K562 (cell line): Measurements from ENCODE around the gene MLYCD. TPM values are rescaled to one million over a fixed set of nuclear protein-coding genes. Genes with fewer than 3 reads are reported as not detected.

ENCODE experiments used
- ATAC-seq: fragments of 200-7000 bp; cut with Tn5 transposase; 3 replicates; pipeline ENCODE4 v1.9.1; 2020; ENCODE audit warnings: moderate library complexity
- BruUV-seq: library from RNA; stranded (reverse); fragments of 400-500 nt; replicated peaks from 2 replicates; lab custom pipeline; 2021; lab: Mats Ljungman, UMichigan
- CTCF ChIA-PET: fragments of 300-600 bp; formaldehyde crosslinking; extraction: SDS; loops from one replicate; lab custom pipeline; 2021; ENCODE audit warnings: low intra/inter-chr PET ratio; lab: Yijun Ruan, JAX
- POLR2A ChIA-PET: fragments of 300-600, 350-650 bp; sonication (Branson Sonifier 250); formaldehyde crosslinking; extraction: SDS; loops from one replicate; lab custom pipeline; 2021; ENCODE audit warnings: antibody characterized with exemption, inconsistent platforms; lab: Yijun Ruan, JAX
- DNase-seq, 4 experiments: peaks; one replicate each; pipeline versions ENCODE4 v3.0.0 to v3.0.0-alpha.2; 2011 to 2018; ENCODE audit warnings: low spot score in 3 of 4, mixed read lengths in 3 of 4; ENCODE audit errors: extremely low read depth in 1 of 4
- FAIRE-seq: peaks from 2 replicates; lab custom pipeline; 2011; peaks lifted over from hg19 to GRCh38; lab: Jason Lieb, UNC
- H2AFZ ChIP-seq: 2 replicates; pipeline ENCODE4 v1.6.0; 2011; ENCODE audit warnings: low read depth, low read length, control low read depth, inconsistent platforms
- H3K27ac ChIP-seq: fragments of 200-600 bp; 3 replicates; pipeline ENCODE4 v1.8.0; 2011; ENCODE audit warnings: low read depth, mild to moderate bottlenecking, control low read depth, inconsistent platforms, low read length, moderate library complexity, mixed read lengths; ENCODE audit errors: extremely low read depth
- H3K27me3 ChIP-seq, 2 experiments: fragments of 300-600 bp in 1 of 2; 2 replicates in 1 of 2; 3 replicates in 1 of 2; pipeline versions ENCODE4 v1.6.0 to v1.8.0; 2011; ENCODE audit warnings: inconsistent platforms in 2 of 2, low read length in 2 of 2, mild to moderate bottlenecking in 1 of 2, mixed read lengths in 1 of 2, moderate library complexity in 1 of 2; ENCODE audit not compliant: control insufficient read depth in 2 of 2, insufficient read depth in 2 of 2
- H3K36me3 ChIP-seq: fragments of 300-600 bp; 3 replicates; pipeline ENCODE4 v1.8.0; 2011; ENCODE audit warnings: mild to moderate bottlenecking, low read length, inconsistent platforms; ENCODE audit not compliant: control insufficient read depth, insufficient read depth
- H3K4me1 ChIP-seq, 2 experiments: fragments of 200-600 bp in 1 of 2; replicated peaks in 1 of 2; 2 replicates in 1 of 2; 3 replicates in 1 of 2; pipeline versions ENCODE4 v1.5.1 to v1.8.0; 2011; ENCODE audit warnings: inconsistent platforms in 2 of 2, low read length in 2 of 2, mild to moderate bottlenecking in 1 of 2, mixed read lengths in 1 of 2, moderate library complexity in 1 of 2; ENCODE audit not compliant: control insufficient read depth in 2 of 2, insufficient read depth in 2 of 2
- H3K4me2 ChIP-seq: 2 replicates; pipeline ENCODE4 v1.6.1; 2011; ENCODE audit warnings: low read length, control low read depth, inconsistent platforms, mixed read lengths; ENCODE audit not compliant: insufficient read depth
- H3K4me3 ChIP-seq: fragments of 200-600 bp; sonication (generic), shearing (Covaris generic); 2 replicates; pipeline ENCODE4 v1.5.1; 2016; ENCODE audit warnings: control low read depth, inconsistent platforms
- H3K79me2 ChIP-seq: fragments of 200-600 bp; 3 replicates; pipeline ENCODE4 v1.8.0; 2011; ENCODE audit warnings: low read length, inconsistent platforms; ENCODE audit not compliant: control insufficient read depth, insufficient read depth
- H3K9ac ChIP-seq, 2 experiments: 2 replicates each; pipeline versions ENCODE4 v1.6.0 to v1.6.1; 2011; ENCODE audit warnings: low read depth in 2 of 2, low read length in 2 of 2, control low read depth in 1 of 2, inconsistent platforms in 1 of 2, mild to moderate bottlenecking in 1 of 2, mixed read lengths in 1 of 2; ENCODE audit not compliant: insufficient read depth in 1 of 2
- H3K9me1 ChIP-seq: one replicate; pipeline ENCODE4 v1.6.0; 2011; ENCODE audit warnings: inconsistent platforms, mild to moderate bottlenecking, low read length, moderate library complexity; ENCODE audit not compliant: control insufficient read depth, insufficient read depth
- H3K9me3 ChIP-seq: replicated peaks from 2 replicates; pipeline ENCODE4 v1.5.1; 2011; ENCODE audit warnings: low read depth, low read length, inconsistent platforms; ENCODE audit not compliant: control insufficient read depth, insufficient read depth
- H4K20me1 ChIP-seq: replicated peaks from 2 replicates; pipeline ENCODE4 v1.6.1; 2011; ENCODE audit warnings: low read length, inconsistent platforms, mixed read lengths; ENCODE audit not compliant: control insufficient read depth, insufficient read depth
- CCNT2 ChIP-seq: IDR thresholded peaks from 2 replicates; pipeline ENCODE4 v1.6.1; 2011; ENCODE audit warnings: borderline replicate concordance, low read depth, mild to moderate bottlenecking, moderate library complexity, mixed read lengths, low read length; ENCODE audit not compliant: insufficient read length; ENCODE audit errors: extremely low read depth
- CHAMP1 ChIP-seq: fragments of 450-650 bp; IDR thresholded peaks from 2 replicates; pipeline ENCODE4 v1.6.1; 2016; ENCODE audit warnings: mild to moderate bottlenecking
- DDX20 ChIP-seq: fragments of 450-650 bp; IDR thresholded peaks from 2 replicates; pipeline ENCODE4 v1.6.1; 2016; ENCODE audit warnings: missing genetic modification characterization, low read depth, mild to moderate bottlenecking, missing compliant biosample characterization, moderate library complexity
- HMG20A ChIP-seq: fragments of 450-650 bp; formaldehyde crosslinking; conservative IDR thresholded peaks from 2 replicates; pipeline ENCODE4 v1.4.0; 2020; ENCODE audit warnings: mild to moderate bottlenecking, mixed read lengths
- NFIC ChIP-seq: fragments of 450-650 bp; IDR thresholded peaks from 2 replicates; pipeline ENCODE4 v1.6.1; 2017; ENCODE audit warnings: mild to moderate bottlenecking, inconsistent platforms
- PRDM10 ChIP-seq: fragments of 450-650 bp; IDR thresholded peaks from 2 replicates; pipeline ENCODE4 v1.6.1; 2018; ENCODE audit not compliant: partially characterized antibody
- RBM25 ChIP-seq: fragments of 200-400 bp; formaldehyde crosslinking; IDR thresholded peaks from 2 replicates; pipeline ENCODE4 v1.6.1; 2018; ENCODE audit warnings: low read length, low read depth, moderate library complexity; ENCODE audit not compliant: severe bottlenecking
- SRSF1 ChIP-seq: fragments of 200-400 bp; formaldehyde crosslinking; IDR thresholded peaks from 2 replicates; pipeline ENCODE4 v1.6.1; 2017; ENCODE audit warnings: mild to moderate bottlenecking, low read depth, low read length, moderate library complexity
- ZBTB33 ChIP-seq: sonication (generic); formaldehyde crosslinking; IDR thresholded peaks from 2 replicates; pipeline ENCODE4 v1.8.1; 2023; ENCODE audit warnings: mild to moderate bottlenecking, missing genetic modification reagents
- ZKSCAN1 ChIP-seq: fragments of 150-350 bp; IDR thresholded peaks from 2 replicates; pipeline ENCODE4 v1.6.1; 2016; ENCODE audit warnings: low read depth, low read length
- ZNF239 ChIP-seq: fragments of 250-450 bp; sonication (Bioruptor Pico); IDR thresholded peaks from 2 replicates; pipeline ENCODE4 v1.4.0; 2020; ENCODE audit warnings: mild to moderate bottlenecking
- ZNF41 ChIP-seq: fragments of 250-450 bp; sonication (Bioruptor Pico); conservative IDR thresholded peaks from 2 replicates; pipeline ENCODE4 v1.4.0; 2020; ENCODE audit warnings: mild to moderate bottlenecking
- WGBS: fragments of 100-300 bp; shearing (Covaris generic); methylation state at CpG from one replicate; pipeline ENCODE4 v1.1.6; 2016; ENCODE audit warnings: low coverage, mixed read lengths; ENCODE audit not compliant: insufficient coverage; ENCODE audit errors: missing lambda C conversion rate; 5-methylcytosine and 5-hydroxymethylcytosine counted together
- in situ Hi-C: fragments of 300-500 bp; cut with MboI; formaldehyde crosslinking; loops from 4 replicates; pipeline ENCODE4 v1.15.0; 2018; ENCODE audit warnings: inconsistent platforms, mixed read lengths
- intact Hi-C: fragments of 100-400 bp; cut with micrococcal nuclease; formaldehyde crosslinking; loops from 2 replicates; pipeline ENCODE4 v1.14.2; 2022
- polyA plus RNA-seq, 8 experiments: library from polyadenylated mRNA; depleted of rRNA in 4 of 8; stranded (reverse) in 5 of 8; unstranded in 3 of 8; fragments of >200 nt; fragmentation: Nextera tagmentation in 2 of 8; fragmentation: Illumina TruSeq in 1 of 8; extraction: Ambion mirVana in 2 of 8; extraction: Trizol in 1 of 8; gene quantifications; 2 replicates each; pipeline versions ENCODE4 v1.2.1 to v1.2.3, GENCODE V29; 2011 to 2014; ENCODE audit warnings: inconsistent platforms in 1 of 8, missing spikeins in 1 of 8
- total RNA-seq, 7 experiments: library from RNA; depleted of rRNA in 6 of 7; stranded (reverse); fragments of >200 nt in 6 of 7; fragmentation: Illumina TruSeq in 2 of 7; extraction: Trizol in 2 of 7; gene quantifications; 2 replicates each; pipeline versions ENCODE4 v1.2.1 to v1.2.3, GENCODE V29; 2011 to 2021; ENCODE audit warnings: low replicate concordance in 1 of 7

MLYCD gene
- total and polyA plus RNA-seq, 9 of the 15 experiments (the other 6 are each of a cell fraction or from before 2014, with no cell fraction given), result 0.15 to 2.0 (median 1.0) TPM

- Histone ChIP-seq H3K4me2 (no peak overlapping the region), H2AFZ (no peak overlapping the region), H3K27ac (no peak overlapping the region), H4K20me1 (peaks cover 11% of the 10 kb centered on the region), H3K4me3 (no peak overlapping the region), H3K9ac (no peak overlapping the region), H3K9me3 (no peaks in the 10 kb centered on the region), H3K79me2 (no peaks in the 10 kb centered on the region), H3K4me1 (peaks cover 0 to 31% of the 10 kb centered on the region in 2 experiments; a peak in 2 of 5 replicates), H3K9me1 (no peaks in the 10 kb centered on the region), H3K27me3 (no peaks in the 10 kb centered on the region), H3K36me3 (peaks cover 5% of the 10 kb centered on the region; the same call in 1 of the 3 replicates)
- WGBS, result 59% methylated on average over 11 of the region's 12 CpGs
- no peak for ATAC-seq
- intact Hi-C loops, result loop anchor here (5.0 kb wide), 1 partner anchor 217 kb away; no protein-coding TSS in a partner anchor
- in situ Hi-C loops, result loop anchor here (5.0 to 10.0 kb wide), 3 partner anchors 102 to 527 kb away; partner anchors contain the start of gene TAF1C
- no peak for DNase-seq
- BruUV-seq, result no TSS peak
- ChIA-PET CTCF (no interaction called here), POLR2A (no interaction called here)
- FAIRE-seq, result peak; percentile 6
- TF ChIP-seq ZNF41 (no peak), NFIC (peak; percentile 37; the same call in 1 of the 2 replicates), CHAMP1 (no peak), ZNF239 (peak; percentile 99), RBM25 (peak; percentile 79), ZKSCAN1 (no peak), DDX20 (no peak), HMG20A (CRISPR knock-in tag) (no peak), CCNT2 (no peak), SRSF1 (no peak), PRDM10 (no peak), ZBTB33 (CRISPR knock-in tag) (no peak)
These were observed 60.9 kb downstream of the MLYCD start for GRCh38 chr16:83959656-83960434.
